GM12872 (cell line): ENCODE measurements around the gene FMN1.

Experiments used
- CTCF ChIP-seq: IDR thresholded peaks from 3 replicates; pipeline ENCODE4 v1.5.1; 2011; ENCODE audit warnings: low read depth, mild to moderate bottlenecking, low read length, moderate library complexity; ENCODE audit not compliant: insufficient read depth

Gene FMN1

GRCh38 chr15:33161209-33161608 lies 33.3 kb downstream of the FMN1 start:
- TF ChIP-seq CTCF, result no peak

- no peak for TF ChIP-seq CTCF
These were observed 33.8 kb downstream of the FMN1 start for GRCh38 chr15:33160581-33161165.

- peak; percentile 28; the same call in 1 of the 3 replicates for TF ChIP-seq CTCF
These were observed 34.6 kb downstream of the FMN1 start for GRCh38 chr15:33159726-33160453.

GRCh38 chr15:33158366-33158765 lies 36.1 kb downstream of the FMN1 start:
- no peak for TF ChIP-seq CTCF

GRCh38 chr15:33157371-33158037 lies 37.0 kb downstream of the FMN1 start:
- TF ChIP-seq CTCF, result no peak

- TF ChIP-seq CTCF, result no peak
These were observed 38.7 kb downstream of the FMN1 start for GRCh38 chr15:33155691-33156420.
